ENCODE results near the gene RBM44. TPM values are rescaled to one million over a fixed set of nuclear protein-coding genes. Genes with fewer than 3 reads are reported as not detected.
A peak's percentile ranks its signal among the peaks of the same experiment; 100 is the strongest.

Gene RBM44
- total RNA-seq, 2 experiments from 2014 or later: 2.8 to 2.9 TPM

DNA sequence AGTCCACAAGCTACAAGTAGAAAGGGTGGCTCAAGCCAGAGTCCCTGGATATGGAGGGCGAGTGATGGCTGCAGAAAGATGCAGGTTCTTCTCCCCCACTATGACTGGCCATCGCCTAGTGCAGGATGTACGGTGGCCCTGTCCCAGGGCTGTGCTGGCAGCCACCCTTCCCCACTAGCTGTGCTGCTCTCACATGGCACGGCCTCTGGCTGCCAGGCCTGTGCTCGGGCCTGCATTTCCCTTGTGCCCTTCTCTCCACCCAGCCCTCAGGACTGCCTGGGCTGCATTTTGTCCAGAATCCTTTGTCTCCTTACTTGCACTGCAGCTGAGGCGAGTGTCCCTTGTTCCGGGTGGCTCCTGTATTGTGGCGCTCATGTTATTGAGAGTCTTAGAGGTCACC, 59.2 kb downstream of the RBM44 start:
- Histone ChIP-seq H3K27me3 (ENCODE audit: control insufficient read depth in 1 of 2, insufficient read depth in 2 of 2, low read length in 2 of 2) (peaks cover 24 to 43% of the 10 kb centered on the region in 2 experiments), H3K4me1 (ENCODE audit: insufficient read depth, low read length) (peaks cover 20% of the 10 kb centered on the region), H3K4me3 (ENCODE audit: low read length) (no peak overlapping the region), H3K9me3 (ENCODE audit: control insufficient read depth in 1 of 2, insufficient read depth in 1 of 2, low read length in 2 of 2) (no peaks in the 10 kb centered on the region), H3K27ac (ENCODE audit: low read depth in 1 of 2, low read length in 2 of 2) (no peak overlapping the region), H3K36me3 (ENCODE audit: insufficient read depth, low read length) (no peaks in the 10 kb centered on the region)
- intact Hi-C loops (cut with DNase I, micrococcal nuclease): loop anchor here (1.0 to 5.0 kb wide), 2 partner anchors 120 to 406 kb away; no protein-coding TSS in a partner anchor
- no peaks in the 10 kb centered on the region for H3K9me3 Mint-ChIP-seq
- H3K27me3 Mint-ChIP-seq: peaks cover 45% of the 10 kb centered on the region
- no peak for DNase-seq
- H3K27ac Mint-ChIP-seq: no peak overlapping the region
- peaks cover 5% of the 10 kb centered on the region for H3K4me1 Mint-ChIP-seq (ENCODE audit: low read depth)
- TF ChIP-seq, protein P1, sequence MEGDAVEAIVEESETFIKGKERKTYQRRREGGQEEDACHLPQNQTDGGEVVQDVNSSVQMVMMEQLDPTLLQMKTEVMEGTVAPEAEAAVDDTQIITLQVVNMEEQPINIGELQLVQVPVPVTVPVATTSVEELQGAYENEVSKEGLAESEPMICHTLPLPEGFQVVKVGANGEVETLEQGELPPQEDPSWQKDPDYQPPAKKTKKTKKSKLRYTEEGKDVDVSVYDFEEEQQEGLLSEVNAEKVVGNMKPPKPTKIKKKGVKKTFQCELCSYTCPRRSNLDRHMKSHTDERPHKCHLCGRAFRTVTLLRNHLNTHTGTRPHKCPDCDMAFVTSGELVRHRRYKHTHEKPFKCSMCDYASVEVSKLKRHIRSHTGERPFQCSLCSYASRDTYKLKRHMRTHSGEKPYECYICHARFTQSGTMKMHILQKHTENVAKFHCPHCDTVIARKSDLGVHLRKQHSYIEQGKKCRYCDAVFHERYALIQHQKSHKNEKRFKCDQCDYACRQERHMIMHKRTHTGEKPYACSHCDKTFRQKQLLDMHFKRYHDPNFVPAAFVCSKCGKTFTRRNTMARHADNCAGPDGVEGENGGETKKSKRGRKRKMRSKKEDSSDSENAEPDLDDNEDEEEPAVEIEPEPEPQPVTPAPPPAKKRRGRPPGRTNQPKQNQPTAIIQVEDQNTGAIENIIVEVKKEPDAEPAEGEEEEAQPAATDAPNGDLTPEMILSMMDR (IDR thresholded peaks at IDR 0.05): no peak
- POLR2A ChIA-PET: interaction anchor here (0.9 kb wide), 2 partner anchors 41 to 406 kb away, joined by 3 read pairs; no protein-coding TSS in a partner anchor
- CTCF ChIA-PET: no interaction called here
- no peak overlapping the region for H3K4me3 Mint-ChIP-seq
- no peaks in the 10 kb centered on the region for H3K36me3 Mint-ChIP-seq (ENCODE audit: low read depth)
- ATAC-seq (ENCODE audit: poor library complexity): no peak

DNA sequence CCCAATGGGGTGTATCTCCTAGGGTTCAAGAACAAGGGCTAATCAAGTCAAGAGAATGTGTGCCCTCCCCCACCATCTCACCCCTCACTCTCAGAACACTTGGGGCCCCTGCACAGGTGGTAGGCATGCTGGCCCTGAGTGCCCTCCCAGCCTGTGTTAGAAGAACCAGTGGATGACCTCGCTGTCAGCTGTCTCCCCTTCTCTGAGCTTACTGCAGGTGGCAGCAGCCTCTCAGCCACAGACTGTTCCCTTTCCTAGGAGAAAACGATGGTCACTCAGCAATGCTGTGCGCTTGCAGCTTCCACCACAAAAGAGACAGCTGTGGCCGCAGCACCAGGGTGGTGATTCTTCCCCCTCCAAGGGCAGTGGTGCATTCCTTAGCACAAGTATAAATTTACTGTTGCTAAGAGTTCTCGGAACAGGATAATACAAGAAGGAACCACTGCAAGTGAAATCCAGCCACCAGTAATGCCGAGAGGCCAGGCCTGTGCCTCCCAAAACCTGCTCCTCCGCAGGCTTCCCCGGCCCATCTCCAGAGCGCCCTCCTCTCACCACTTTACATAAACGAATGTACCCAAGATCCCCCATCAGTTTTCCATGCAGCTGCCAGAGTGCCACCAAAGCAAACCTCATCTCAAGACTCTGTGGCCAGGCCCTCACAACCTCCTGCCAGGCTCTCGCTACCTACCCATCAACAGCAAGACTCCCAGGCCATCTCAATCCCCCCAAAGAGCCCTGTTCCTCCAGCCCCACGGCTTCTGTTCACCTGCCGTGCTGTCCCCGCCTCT, 59.9 kb downstream of the RBM44 start:
- Mint-ChIP-seq H3K27ac (no peak overlapping the region), H3K4me1 (ENCODE audit: low read depth) (peaks cover 5% of the 10 kb centered on the region), H3K9me3 (no peaks in the 10 kb centered on the region), H3K4me3 (peak overlapping the region; percentile 71), H3K36me3 (ENCODE audit: low read depth) (no peaks in the 10 kb centered on the region), H3K27me3 (peaks cover 45% of the 10 kb centered on the region)
- DNase-seq: peak in 9 of 14 experiments; percentile 11 to 73 (median 41)
- H3K9me3 ChIP-seq (ENCODE audit: control insufficient read depth in 1 of 2, insufficient read depth in 1 of 2, low read length in 2 of 2): no peaks in the 10 kb centered on the region
- H3K4me1 ChIP-seq (ENCODE audit: insufficient read depth, low read length): peaks cover 20% of the 10 kb centered on the region
- H3K4me3 ChIP-seq (ENCODE audit: low read length): no peak overlapping the region
- no peak overlapping the region for H3K27ac ChIP-seq (ENCODE audit: low read depth in 1 of 2, low read length in 2 of 2)
- POLR2A ChIA-PET: interaction anchor here (0.9 kb wide), 2 partner anchors 40 to 405 kb away, joined by 3 read pairs; no protein-coding TSS in a partner anchor
- TF ChIP-seq, protein P1 (IDR thresholded peaks at IDR 0.05): peak; percentile 47
- peaks cover 27 to 45% of the 10 kb centered on the region in 2 experiments for H3K27me3 ChIP-seq (ENCODE audit: control insufficient read depth in 1 of 2, insufficient read depth in 2 of 2, low read length in 2 of 2)
- H3K36me3 ChIP-seq (ENCODE audit: insufficient read depth, low read length): no peaks in the 10 kb centered on the region
- CTCF ChIA-PET: no interaction called here
- peak; percentile 64 for ATAC-seq (ENCODE audit: poor library complexity)
- intact Hi-C loops (cut with DNase I, micrococcal nuclease): loop anchor here (1.0 to 5.0 kb wide), 2 partner anchors 119 to 405 kb away; no protein-coding TSS in a partner anchor

GRCh38 chr2:237859082-237859433, 60.5 kb downstream of the RBM44 start:
- ATAC-seq (ENCODE audit: poor library complexity) (no peak), DNase-seq (peak in 1 of 14 experiments; percentile 12)
- Histone ChIP-seq H3K9me3 (ENCODE audit: control insufficient read depth in 1 of 2, insufficient read depth in 1 of 2, low read length in 2 of 2) (no peaks in the 10 kb centered on the region), H3K27ac (ENCODE audit: low read depth in 1 of 2, low read length in 2 of 2) (no peak overlapping the region), H3K36me3 (ENCODE audit: insufficient read depth, low read length) (no peaks in the 10 kb centered on the region), H3K4me3 (ENCODE audit: low read length) (no peak overlapping the region), H3K4me1 (ENCODE audit: insufficient read depth, low read length) (peaks cover 20% of the 10 kb centered on the region), H3K27me3 (ENCODE audit: control insufficient read depth in 1 of 2, insufficient read depth in 2 of 2, low read length in 2 of 2) (peaks cover 27 to 45% of the 10 kb centered on the region in 2 experiments)
- Mint-ChIP-seq H3K9me3 (no peaks in the 10 kb centered on the region), H3K27me3 (peaks cover 45% of the 10 kb centered on the region), H3K4me1 (ENCODE audit: low read depth) (peaks cover 5% of the 10 kb centered on the region), H3K4me3 (no peak overlapping the region), H3K27ac (no peak overlapping the region), H3K36me3 (ENCODE audit: low read depth) (no peaks in the 10 kb centered on the region)
- TF ChIP-seq, protein P1 (IDR thresholded peaks at IDR 0.05): no peak
- ChIA-PET POLR2A (no interaction called here), CTCF (no interaction called here)
- intact Hi-C loops (cut with DNase I, micrococcal nuclease): loop anchor here in 1 of 2 experiments (5.0 kb wide), 1 partner anchor 118 kb away; no protein-coding TSS in a partner anchor
